ENCODE data around the gene AHNAK. TPM values are rescaled to one million over a fixed set of nuclear protein-coding genes. Genes with fewer than 3 reads are reported as not detected.

The AHNAK gene
- total and polyA plus RNA-seq, 8 donors = 37.4 to 693 (median 554) TPM

DNA sequence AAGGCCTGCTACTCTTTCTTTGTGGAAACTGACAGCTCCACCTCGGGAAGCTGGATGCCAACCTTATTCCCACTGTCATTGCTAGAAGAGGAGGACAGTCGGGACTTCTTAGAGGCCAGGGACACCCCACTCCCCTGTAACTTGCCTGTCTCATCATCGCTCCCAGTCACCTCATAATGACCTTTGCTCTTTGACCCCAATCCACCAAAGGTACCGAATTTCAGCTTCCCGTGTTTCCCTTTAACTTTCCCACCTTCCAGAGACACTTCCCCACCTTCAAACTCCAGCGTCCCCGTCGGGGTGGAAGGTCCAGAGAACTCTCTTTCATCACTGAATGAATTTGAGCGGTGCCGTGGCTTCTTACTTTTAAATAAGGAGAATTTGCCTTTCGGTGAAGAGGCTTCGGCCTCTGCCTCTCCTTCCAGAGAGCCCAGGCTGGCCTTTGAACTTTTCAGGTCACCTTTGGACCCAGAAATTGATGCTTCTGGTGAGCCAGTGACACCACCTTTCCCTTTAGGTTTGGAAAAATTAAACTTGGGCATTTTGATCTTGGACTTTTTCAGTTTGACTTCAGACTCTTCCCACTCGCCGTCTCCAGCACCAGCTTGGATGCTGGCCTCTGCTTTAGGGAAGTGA is 29.8 kb downstream of the AHNAK start:
- TF ChIP-seq EP300 (IDR thresholded peaks at IDR 0.05) = no peak
- no peak for TF ChIP-seq POLR2A (IDR thresholded peaks at IDR 0.05)
- TF ChIP-seq, protein P1, sequence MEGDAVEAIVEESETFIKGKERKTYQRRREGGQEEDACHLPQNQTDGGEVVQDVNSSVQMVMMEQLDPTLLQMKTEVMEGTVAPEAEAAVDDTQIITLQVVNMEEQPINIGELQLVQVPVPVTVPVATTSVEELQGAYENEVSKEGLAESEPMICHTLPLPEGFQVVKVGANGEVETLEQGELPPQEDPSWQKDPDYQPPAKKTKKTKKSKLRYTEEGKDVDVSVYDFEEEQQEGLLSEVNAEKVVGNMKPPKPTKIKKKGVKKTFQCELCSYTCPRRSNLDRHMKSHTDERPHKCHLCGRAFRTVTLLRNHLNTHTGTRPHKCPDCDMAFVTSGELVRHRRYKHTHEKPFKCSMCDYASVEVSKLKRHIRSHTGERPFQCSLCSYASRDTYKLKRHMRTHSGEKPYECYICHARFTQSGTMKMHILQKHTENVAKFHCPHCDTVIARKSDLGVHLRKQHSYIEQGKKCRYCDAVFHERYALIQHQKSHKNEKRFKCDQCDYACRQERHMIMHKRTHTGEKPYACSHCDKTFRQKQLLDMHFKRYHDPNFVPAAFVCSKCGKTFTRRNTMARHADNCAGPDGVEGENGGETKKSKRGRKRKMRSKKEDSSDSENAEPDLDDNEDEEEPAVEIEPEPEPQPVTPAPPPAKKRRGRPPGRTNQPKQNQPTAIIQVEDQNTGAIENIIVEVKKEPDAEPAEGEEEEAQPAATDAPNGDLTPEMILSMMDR (IDR thresholded peaks at IDR 0.05) = no peak
- no peak for TF ChIP-seq POLR2AphosphoS5 (IDR thresholded peaks at IDR 0.05)
- Histone ChIP-seq H3K36me3 (peaks cover 55 to 79% (median 78%) of the 10 kb centered on the region in 4 donors), H3K27ac (peak overlapping the region in 2 of 5 donors; percentile 5 to 21), H3K4me1 (peaks cover 0 to 46% (median 11%) of the 10 kb centered on the region in 4 donors), H3K4me3 (no peak overlapping the region), H3K27me3 (no peaks in the 10 kb centered on the region), H3K9me3 (no peaks in the 10 kb centered on the region)
- no peak for DNase-seq
- intact Hi-C loops (cut with DNase I; ENCODE audit: low total_unique reads) = no loop called here
- 81 to 88% (median 86%) methylated on average over 14 of the region's 14 CpGs for WGBS, 5 donors

DNA sequence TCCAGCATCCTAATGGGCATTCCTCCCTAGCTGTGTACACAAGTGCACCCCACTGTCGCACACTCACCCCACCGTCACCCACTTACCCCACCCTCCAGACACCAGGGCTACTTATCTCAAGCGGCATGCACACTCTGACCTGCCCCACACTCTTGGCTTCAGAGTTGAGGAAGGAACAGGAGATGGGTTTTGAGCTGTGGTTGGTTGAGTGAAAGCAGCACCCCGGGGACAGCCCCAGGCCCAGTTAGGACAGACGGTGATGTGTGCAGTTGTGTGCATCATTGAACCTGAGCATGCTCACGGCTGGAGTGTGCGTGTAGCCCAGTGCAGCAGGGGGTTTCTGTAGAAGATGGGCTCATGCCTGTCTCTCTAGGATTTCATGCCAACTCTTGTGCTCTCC is 32.5 kb downstream of the AHNAK start:
- Histone ChIP-seq H3K27me3 (no peaks in the 10 kb centered on the region), H3K27ac (no peak overlapping the region), H3K4me1 (peaks cover 5 to 59% (median 25%) of the 10 kb centered on the region in 4 donors), H3K4me3 (no peak overlapping the region), H3K9me3 (no peaks in the 10 kb centered on the region), H3K36me3 (peaks cover 28 to 52% (median 51%) of the 10 kb centered on the region in 4 donors)
- TF ChIP-seq EP300 (IDR thresholded peaks at IDR 0.05) = no peak
- no peak for TF ChIP-seq POLR2A (IDR thresholded peaks at IDR 0.05)
- TF ChIP-seq, protein P1 (IDR thresholded peaks at IDR 0.05) = no peak
- TF ChIP-seq POLR2AphosphoS5 (IDR thresholded peaks at IDR 0.05) = no peak
- intact Hi-C loops (cut with DNase I; ENCODE audit: low total_unique reads) = no loop called here
- WGBS, 5 donors = 74 to 83% (median 81%) methylated on average over 7 of the region's 7 CpGs
- DNase-seq = no peak

DNA sequence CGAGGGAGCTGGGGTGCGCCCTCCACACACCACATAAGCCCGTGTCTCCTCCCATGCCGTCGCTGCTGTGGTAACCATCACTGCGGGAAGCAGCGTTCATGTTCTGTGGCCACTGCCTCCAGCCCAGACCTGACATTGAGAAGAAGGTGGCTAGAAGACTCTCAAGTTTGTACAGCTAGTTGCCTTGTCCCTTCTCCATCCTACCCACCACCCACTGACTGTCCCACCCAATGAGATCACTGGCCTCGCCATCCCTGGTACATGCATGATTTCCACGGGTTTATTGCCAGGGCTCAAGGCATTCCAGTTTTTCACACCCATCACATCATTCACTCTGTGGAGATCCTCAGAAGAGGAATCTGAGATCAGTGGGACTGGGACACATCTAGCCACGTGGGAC is 33.0 kb downstream of the AHNAK start:
- H3K4me1 ChIP-seq = peaks cover 11 to 64% (median 30%) of the 10 kb centered on the region in 4 donors
- no peaks in the 10 kb centered on the region for H3K9me3 ChIP-seq
- H3K27ac ChIP-seq = peak overlapping the region in 2 of 5 donors; percentile 24 to 85
- no peaks in the 10 kb centered on the region for H3K27me3 ChIP-seq
- WGBS, 5 donors = 84 to 91% (median 88%) methylated on average over 10 of the region's 10 CpGs
- intact Hi-C loops (cut with DNase I; ENCODE audit: low total_unique reads) = no loop called here
- no peak for DNase-seq
- peaks cover 23 to 47% (median 46%) of the 10 kb centered on the region in 4 donors for H3K36me3 ChIP-seq
- no peak overlapping the region for H3K4me3 ChIP-seq
- TF ChIP-seq, protein P1 (IDR thresholded peaks at IDR 0.05) = no peak
- TF ChIP-seq EP300 (IDR thresholded peaks at IDR 0.05) (no peak), POLR2AphosphoS5 (IDR thresholded peaks at IDR 0.05) (no peak), POLR2A (IDR thresholded peaks at IDR 0.05) (no peak)

GRCh38 chr11:62512961-62513360 is 33.6 kb downstream of the AHNAK start:
- Histone ChIP-seq H3K4me1 (peaks cover 13 to 64% (median 36%) of the 10 kb centered on the region in 4 donors), H3K27ac (peak overlapping the region in 2 of 5 donors; percentile 52 to 85), H3K27me3 (no peaks in the 10 kb centered on the region), H3K9me3 (no peaks in the 10 kb centered on the region), H3K4me3 (no peak overlapping the region), H3K36me3 (peaks cover 16 to 40% (median 39%) of the 10 kb centered on the region in 4 donors)
- WGBS, 5 donors = 58 to 85% (median 85%) methylated on average over 4 to 8 of the region's 8 CpGs
- intact Hi-C loops (cut with DNase I; ENCODE audit: low total_unique reads) = no loop called here
- no peak for DNase-seq
- TF ChIP-seq POLR2AphosphoS5 (IDR thresholded peaks at IDR 0.05) = no peak
- TF ChIP-seq, protein P1 (IDR thresholded peaks at IDR 0.05) = no peak
- TF ChIP-seq POLR2A (IDR thresholded peaks at IDR 0.05) = no peak
- no peak for TF ChIP-seq EP300 (IDR thresholded peaks at IDR 0.05)

Measured in stomach (tissue), 9 donors.